Measurements from ENCODE around the gene HPN. TPM values are rescaled to one million over a fixed set of nuclear protein-coding genes. Genes with fewer than 3 reads are reported as not detected.
"Not testable (repeated sequence)": the region's sequence is repeated elsewhere in the genome, so short reads cannot be mapped to it uniquely, and the experiment has no call there.

The HPN gene
- total RNA-seq, 1 experiment from 2014 or later = 0.11 TPM

- DNase-seq (ENCODE audit: low read depth) = no peak
These were observed 672 bp downstream of the HPN start for GRCh38 chr19:35042056-35042730.

GRCh38 chr19:35042954-35043604 lies 1.6 kb downstream of the HPN start:
- no peak for DNase-seq (ENCODE audit: low read depth)

- DNase-seq (ENCODE audit: low read depth) = peak; percentile 49
These were observed 2.4 kb downstream of the HPN start for GRCh38 chr19:35043906-35044305.

- peak; percentile 46 for DNase-seq (ENCODE audit: low read depth)
These were observed 3.0 kb downstream of the HPN start for GRCh38 chr19:35044317-35045117.

- DNase-seq (ENCODE audit: low read depth) = peak; percentile 44
These were observed 4.3 kb downstream of the HPN start for GRCh38 chr19:35045667-35046300.

GRCh38 chr19:35046461-35046860 lies 4.9 kb downstream of the HPN start:
- no peak for DNase-seq (ENCODE audit: low read depth)

- no peak for DNase-seq (ENCODE audit: low read depth)
These were observed 7.4 kb downstream of the HPN start for GRCh38 chr19:35048911-35049411.

- DNase-seq (ENCODE audit: low read depth) = no peak
These were observed 7.9 kb downstream of the HPN start for GRCh38 chr19:35049456-35049855.

- not testable (repeated sequence) for DNase-seq (ENCODE audit: low read depth)
These were observed 9.1 kb downstream of the HPN start for GRCh38 chr19:35050662-35051061.

- not testable (repeated sequence) for DNase-seq (ENCODE audit: low read depth)
These were observed 9.7 kb downstream of the HPN start for GRCh38 chr19:35051268-35051667.

- no peak for DNase-seq (ENCODE audit: low read depth)
These were observed 10.3 kb downstream of the HPN start for GRCh38 chr19:35051796-35052195.

GRCh38 chr19:35052599-35053190 lies 11.2 kb downstream of the HPN start:
- no peak for DNase-seq (ENCODE audit: low read depth)

- no peak for DNase-seq (ENCODE audit: low read depth)
These were observed 12.3 kb downstream of the HPN start for GRCh38 chr19:35053667-35054293.

GRCh38 chr19:35054626-35055025 lies 13.1 kb downstream of the HPN start:
- DNase-seq (ENCODE audit: low read depth) = no peak

- no peak for DNase-seq (ENCODE audit: low read depth)
These were observed 14.2 kb downstream of the HPN start for GRCh38 chr19:35055715-35056179.

- no peak for DNase-seq (ENCODE audit: low read depth)
These were observed 15.1 kb downstream of the HPN start for GRCh38 chr19:35056513-35057063.

GRCh38 chr19:35058370-35058769 lies 16.8 kb downstream of the HPN start:
- DNase-seq (ENCODE audit: low read depth) = no peak

- DNase-seq (ENCODE audit: low read depth) = no peak
These were observed 17.7 kb downstream of the HPN start for GRCh38 chr19:35059006-35059798.

GRCh38 chr19:35059799-35060091 lies 18.2 kb downstream of the HPN start:
- DNase-seq (ENCODE audit: low read depth) = no peak
